ENCODE measurements around the gene PCSK9. TPM values are rescaled to one million over a fixed set of nuclear protein-coding genes. Genes with fewer than 3 reads are reported as not detected.

Gene PCSK9
- total and polyA plus RNA-seq, 9 of the 15 experiments (the other 6 are each of a cell fraction or from before 2014, with no cell fraction given), result 3.2 to 58.6 (median 24.7) TPM

DNA sequence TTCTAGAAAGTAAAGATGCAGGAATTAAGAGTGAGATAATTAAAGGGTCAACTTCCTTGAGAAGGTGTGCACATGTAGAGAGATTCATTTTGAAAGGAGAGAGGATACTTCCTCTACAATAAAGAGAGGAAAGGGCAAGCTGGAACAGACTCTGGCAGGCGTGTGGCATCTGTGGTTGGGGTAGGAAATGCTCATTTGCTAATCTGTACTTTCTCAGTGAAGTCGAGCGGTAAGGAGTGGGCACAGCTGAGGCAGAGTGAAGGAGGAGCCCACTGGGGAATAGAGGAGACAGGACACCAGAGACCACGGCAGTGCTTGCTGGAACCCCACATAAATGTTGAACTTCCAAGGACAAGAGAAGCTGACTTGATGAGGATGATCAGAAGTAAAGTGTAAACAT lies 49.1 kb downstream of the PCSK9 start:
- ChIA-PET CTCF (ENCODE audit: low intra/inter-chr PET ratio) (interaction anchor here (0.6 kb wide), 1 partner anchor 1676 kb away, joined by 4 read pairs; no protein-coding TSS in a partner anchor), POLR2A (interaction anchor here (1.1 kb wide), 1 partner anchor 23 kb away, joined by 3 read pairs; no protein-coding TSS in a partner anchor)
- H3K4me2 ChIP-seq (ENCODE audit: insufficient read depth, low read length), result no peak overlapping the region
- H2AFZ ChIP-seq (ENCODE audit: low read depth, low read length), result no peak overlapping the region
- in situ Hi-C loops (cut with MboI) (no loop called here), intact Hi-C loops (cut with micrococcal nuclease) (no loop called here)
- DNase-seq (ENCODE audit: extremely low read depth in 1 of 4, low spot score in 3 of 4) (no peak), FAIRE-seq (no peak), ATAC-seq (no peak)
- no TSS peak for BruUV-seq (replicated peaks)
- no peaks in the 10 kb centered on the region for H4K20me1 ChIP-seq (replicated peaks; ENCODE audit: control insufficient read depth, insufficient read depth, low read length)
- peaks cover 91% of the 10 kb centered on the region for H3K36me3 ChIP-seq (ENCODE audit: control insufficient read depth, insufficient read depth, low read length)
- no peak overlapping the region for H3K9ac ChIP-seq (ENCODE audit: insufficient read depth in 1 of 2, low read depth in 2 of 2, low read length in 2 of 2)
- H3K9me3 ChIP-seq (replicated peaks; ENCODE audit: control insufficient read depth, insufficient read depth, low read depth, low read length), result no peaks in the 10 kb centered on the region
- H3K4me1 ChIP-seq (replicated peaks in 1 of 2; ENCODE audit: control insufficient read depth in 2 of 2, insufficient read depth in 2 of 2, low read length in 2 of 2), result no peaks in the 10 kb centered on the region
- H3K4me3 ChIP-seq, result no peak overlapping the region
- no peaks in the 10 kb centered on the region for H3K27me3 ChIP-seq (ENCODE audit: control insufficient read depth in 2 of 2, insufficient read depth in 2 of 2, low read length in 2 of 2)
- no peaks in the 10 kb centered on the region for H3K9me1 ChIP-seq (ENCODE audit: control insufficient read depth, insufficient read depth, low read length)
- no peaks in the 10 kb centered on the region for H3K79me2 ChIP-seq (ENCODE audit: control insufficient read depth, insufficient read depth, low read length)
- no peak overlapping the region for H3K27ac ChIP-seq (ENCODE audit: extremely low read depth, low read depth, low read length)
- 95% methylated on average over 4 of the region's 4 CpGs for WGBS (ENCODE audit: insufficient coverage, low coverage, missing lambda C conversion rate)
- TF ChIP-seq RBFOX2 (IDR thresholded peaks at IDR 0.05; ENCODE audit: low read depth, low read length) (no peak), HDAC1 (IDR thresholded peaks at IDR 0.05) (no peak), PHF8 (IDR thresholded peaks at IDR 0.05; ENCODE audit: borderline replicate concordance, low read length) (no peak), ZNF780A (CRISPR knock-in tag; IDR thresholded peaks at IDR 0.05) (no peak), ZNF143 (CRISPR knock-in tag; IDR thresholded peaks at IDR 0.05) (no peak), CBX2 (IDR thresholded peaks at IDR 0.05; ENCODE audit: insufficient read depth, low read length, poor library complexity, severe bottlenecking) (no peak), ZNF586 (CRISPR knock-in tag; conservative IDR thresholded peaks at IDR 0.05) (no peak), PML (IDR thresholded peaks at IDR 0.05; ENCODE audit: low read length) (no peak), CHCHD3 (CRISPR knock-in tag; IDR thresholded peaks at IDR 0.05) (no peak), SMAD2 (IDR thresholded peaks at IDR 0.05; ENCODE audit: low read depth, low read length) (no peak), GATAD2B (IDR thresholded peaks at IDR 0.05; ENCODE audit: borderline replicate concordance) (no peak), ZFP30 (CRISPR knock-in tag; IDR thresholded peaks at IDR 0.05; ENCODE audit: borderline replicate concordance) (no peak)
- TF ChIP-seq, protein P1, sequence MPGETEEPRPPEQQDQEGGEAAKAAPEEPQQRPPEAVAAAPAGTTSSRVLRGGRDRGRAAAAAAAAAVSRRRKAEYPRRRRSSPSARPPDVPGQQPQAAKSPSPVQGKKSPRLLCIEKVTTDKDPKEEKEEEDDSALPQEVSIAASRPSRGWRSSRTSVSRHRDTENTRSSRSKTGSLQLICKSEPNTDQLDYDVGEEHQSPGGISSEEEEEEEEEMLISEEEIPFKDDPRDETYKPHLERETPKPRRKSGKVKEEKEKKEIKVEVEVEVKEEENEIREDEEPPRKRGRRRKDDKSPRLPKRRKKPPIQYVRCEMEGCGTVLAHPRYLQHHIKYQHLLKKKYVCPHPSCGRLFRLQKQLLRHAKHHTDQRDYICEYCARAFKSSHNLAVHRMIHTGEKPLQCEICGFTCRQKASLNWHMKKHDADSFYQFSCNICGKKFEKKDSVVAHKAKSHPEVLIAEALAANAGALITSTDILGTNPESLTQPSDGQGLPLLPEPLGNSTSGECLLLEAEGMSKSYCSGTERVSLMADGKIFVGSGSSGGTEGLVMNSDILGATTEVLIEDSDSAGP (CRISPR knock-in tag; IDR thresholded peaks at IDR 0.05), result no peak
- TF ChIP-seq, protein P2, sequence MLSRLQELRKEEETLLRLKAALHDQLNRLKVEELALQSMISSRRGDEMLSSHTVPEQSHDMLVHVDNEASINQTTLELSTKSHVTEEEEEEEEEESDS (CRISPR knock-in tag; IDR thresholded peaks at IDR 0.05), result no peak
- TF ChIP-seq, protein P3, sequence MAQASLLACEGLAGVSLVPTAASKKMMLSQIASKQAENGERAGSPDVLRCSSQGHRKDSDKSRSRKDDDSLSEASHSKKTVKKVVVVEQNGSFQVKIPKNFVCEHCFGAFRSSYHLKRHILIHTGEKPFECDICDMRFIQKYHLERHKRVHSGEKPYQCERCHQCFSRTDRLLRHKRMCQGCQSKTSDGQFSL (CRISPR knock-in tag; IDR thresholded peaks at IDR 0.05), result no peak
- TF ChIP-seq, protein P3 (tag; IDR thresholded peaks at IDR 0.05), result no peak
- TF ChIP-seq, protein P4, sequence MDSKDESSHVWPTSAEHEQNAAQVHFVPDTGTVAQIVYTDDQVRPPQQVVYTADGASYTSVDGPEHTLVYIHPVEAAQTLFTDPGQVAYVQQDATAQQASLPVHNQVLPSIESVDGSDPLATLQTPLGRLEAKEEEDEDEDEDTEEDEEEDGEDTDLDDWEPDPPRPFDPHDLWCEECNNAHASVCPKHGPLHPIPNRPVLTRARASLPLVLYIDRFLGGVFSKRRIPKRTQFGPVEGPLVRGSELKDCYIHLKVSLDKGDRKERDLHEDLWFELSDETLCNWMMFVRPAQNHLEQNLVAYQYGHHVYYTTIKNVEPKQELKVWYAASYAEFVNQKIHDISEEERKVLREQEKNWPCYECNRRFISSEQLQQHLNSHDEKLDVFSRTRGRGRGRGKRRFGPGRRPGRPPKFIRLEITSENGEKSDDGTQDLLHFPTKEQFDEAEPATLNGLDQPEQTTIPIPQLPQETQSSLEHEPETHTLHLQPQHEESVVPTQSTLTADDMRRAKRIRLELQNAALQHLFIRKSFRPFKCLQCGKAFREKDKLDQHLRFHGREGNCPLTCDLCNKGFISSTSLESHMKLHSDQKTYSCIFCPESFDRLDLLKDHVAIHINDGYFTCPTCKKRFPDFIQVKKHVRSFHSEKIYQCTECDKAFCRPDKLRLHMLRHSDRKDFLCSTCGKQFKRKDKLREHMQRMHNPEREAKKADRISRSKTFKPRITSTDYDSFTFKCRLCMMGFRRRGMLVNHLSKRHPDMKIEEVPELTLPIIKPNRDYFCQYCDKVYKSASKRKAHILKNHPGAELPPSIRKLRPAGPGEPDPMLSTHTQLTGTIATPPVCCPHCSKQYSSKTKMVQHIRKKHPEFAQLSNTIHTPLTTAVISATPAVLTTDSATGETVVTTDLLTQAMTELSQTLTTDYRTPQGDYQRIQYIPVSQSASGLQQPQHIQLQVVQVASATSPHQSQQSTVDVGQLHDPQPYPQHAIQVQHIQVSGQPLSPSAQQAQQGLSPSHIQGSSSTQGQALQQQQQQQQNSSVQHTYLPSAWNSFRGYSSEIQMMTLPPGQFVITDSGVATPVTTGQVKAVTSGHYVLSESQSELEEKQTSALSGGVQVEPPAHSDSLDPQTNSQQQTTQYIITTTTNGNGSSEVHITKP (IDR thresholded peaks at IDR 0.05; ENCODE audit: partially characterized antibody), result no peak
